Natural killer cell (primary cell): ENCODE results near the gene BLMH. TPM values are rescaled to one million over a fixed set of nuclear protein-coding genes. Genes with fewer than 3 reads are reported as not detected.

Experiments used
- ATAC-seq, 3 donors: fragments of 150-1000 bp in 2 of 3; fragments of 200-7000 bp in 1 of 3; cut with Tn5 transposase; 1 replicate in 1 of 3; 2 replicates in 2 of 3; pipeline ENCODE4 v1.10.0; 2021; ENCODE audit warnings: mild to moderate bottlenecking in 2 of 3, moderate library complexity in 2 of 3
- DNase-seq, 2 donors: peaks; one replicate each; pipeline versions ENCODE4 v3.0.0 to v3.0.0-alpha.2; 2013 to 2021; ENCODE audit warnings: mixed read lengths in 1 of 2
- H3K27ac ChIP-seq: one replicate; pipeline ENCODE4 v1.5.1; 2013; ENCODE audit warnings: mild to moderate bottlenecking, low read length
- H3K27me3 ChIP-seq: one replicate; pipeline ENCODE4 v1.6.1; 2013; ENCODE audit warnings: low read length; ENCODE audit not compliant: control insufficient read depth, insufficient read depth
- H3K36me3 ChIP-seq: one replicate; pipeline ENCODE4 v1.6.1; 2013; ENCODE audit warnings: low read length; ENCODE audit not compliant: control insufficient read depth, insufficient read depth
- H3K4me1 ChIP-seq: one replicate; pipeline ENCODE4 v1.6.1; 2013; ENCODE audit warnings: low read length; ENCODE audit not compliant: control insufficient read depth, insufficient read depth
- H3K4me3 ChIP-seq: one replicate; pipeline ENCODE4 v1.5.1; 2013; ENCODE audit warnings: low read length
- H3K9me3 ChIP-seq: one replicate; pipeline ENCODE4 v1.6.1; 2013; ENCODE audit warnings: low read length; ENCODE audit not compliant: control insufficient read depth, insufficient read depth
- H3K27ac Mint-ChIP-seq, 2 donors: one replicate each; pipeline ENCODE4 v1.8.0; 2022; ENCODE audit warnings: mild to moderate bottlenecking in 2 of 2, mixed read lengths in 2 of 2, moderate library complexity in 1 of 2
- H3K27me3 Mint-ChIP-seq, 2 donors: one replicate each; pipeline ENCODE4 v1.8.0; 2022; ENCODE audit warnings: low read depth in 2 of 2, mixed read lengths in 2 of 2
- H3K36me3 Mint-ChIP-seq: one replicate; pipeline ENCODE4 v1.8.0; 2022; ENCODE audit warnings: mixed read lengths
- H3K4me1 Mint-ChIP-seq, 2 donors: one replicate each; pipeline ENCODE4 v1.8.0; 2022; ENCODE audit warnings: mixed read lengths in 2 of 2
- H3K4me3 Mint-ChIP-seq: one replicate; pipeline ENCODE4 v1.8.0; 2022; ENCODE audit warnings: mild to moderate bottlenecking, moderate library complexity, mixed read lengths
- H3K9me3 Mint-ChIP-seq, 2 donors: one replicate each; pipeline ENCODE4 v1.8.0; 2022; ENCODE audit warnings: mixed read lengths in 2 of 2
- WGBS: methylation state at CpG from one replicate; pipeline ENCODE4 v1.1.7; 2013; ENCODE audit warnings: missing lambda C conversion rate; ENCODE audit not compliant: insufficient coverage; 5-methylcytosine and 5-hydroxymethylcytosine counted together
- intact Hi-C: fragments of 100-400 bp; cut with micrococcal nuclease; formaldehyde crosslinking; loops from one replicate; pipeline ENCODE4 v1.14.2; 2022
- total RNA-seq, 4 donors: library from RNA; stranded (reverse); fragments of 120-200 nt in 1 of 4; gene quantifications; one replicate each; pipeline versions ENCODE4 v1.2.3 to v1.2.4, GENCODE V29; 2013 to 2022
- TF ChIP-seq, protein P1 (sequence below): fragments of 200-600 bp; IDR thresholded peaks from one replicate; pipeline ENCODE4 v1.8.0; 2022; ENCODE audit warnings: antibody characterized with exemption

BLMH gene
- total RNA-seq, 3 donors from 2014 or later (not counting 1 experiment from before 2014, with no cell fraction given) = 44.8 to 52.8 (median 46.7) TPM

DNA sequence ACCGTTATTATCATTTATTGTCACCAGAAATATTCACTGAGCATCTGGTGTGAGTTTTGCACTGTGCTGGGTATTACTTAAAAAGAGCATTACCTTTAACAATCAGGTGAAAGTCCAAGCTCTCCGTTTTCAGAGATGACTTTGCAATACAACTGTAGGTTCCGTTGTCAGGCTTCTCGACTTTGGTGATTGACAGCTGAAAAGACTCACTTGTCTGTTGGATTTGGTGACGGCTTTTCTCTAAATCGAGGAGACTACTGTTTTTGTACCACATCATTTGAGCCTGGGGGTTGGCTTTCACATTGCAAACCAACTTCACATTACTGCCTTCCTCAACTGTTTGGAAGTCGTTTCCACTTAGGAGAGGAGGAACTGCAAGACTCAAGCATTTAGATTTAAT lies 33.0 kb upstream of the BLMH start:
- peaks cover 10% of the 10 kb centered on the region for H3K4me1 ChIP-seq
- intact Hi-C loops = no loop called here
- no peak overlapping the region for H3K27ac ChIP-seq
- Mint-ChIP-seq H3K36me3 (no peaks in the 10 kb centered on the region), H3K4me3 (no peak overlapping the region), H3K27ac (no peak overlapping the region), H3K27me3 (peaks cover 0 to 12% of the 10 kb centered on the region in 2 donors), H3K4me1 (peaks cover 12 to 13% of the 10 kb centered on the region in 2 donors), H3K9me3 (no peaks in the 10 kb centered on the region)
- TF ChIP-seq, protein P1, sequence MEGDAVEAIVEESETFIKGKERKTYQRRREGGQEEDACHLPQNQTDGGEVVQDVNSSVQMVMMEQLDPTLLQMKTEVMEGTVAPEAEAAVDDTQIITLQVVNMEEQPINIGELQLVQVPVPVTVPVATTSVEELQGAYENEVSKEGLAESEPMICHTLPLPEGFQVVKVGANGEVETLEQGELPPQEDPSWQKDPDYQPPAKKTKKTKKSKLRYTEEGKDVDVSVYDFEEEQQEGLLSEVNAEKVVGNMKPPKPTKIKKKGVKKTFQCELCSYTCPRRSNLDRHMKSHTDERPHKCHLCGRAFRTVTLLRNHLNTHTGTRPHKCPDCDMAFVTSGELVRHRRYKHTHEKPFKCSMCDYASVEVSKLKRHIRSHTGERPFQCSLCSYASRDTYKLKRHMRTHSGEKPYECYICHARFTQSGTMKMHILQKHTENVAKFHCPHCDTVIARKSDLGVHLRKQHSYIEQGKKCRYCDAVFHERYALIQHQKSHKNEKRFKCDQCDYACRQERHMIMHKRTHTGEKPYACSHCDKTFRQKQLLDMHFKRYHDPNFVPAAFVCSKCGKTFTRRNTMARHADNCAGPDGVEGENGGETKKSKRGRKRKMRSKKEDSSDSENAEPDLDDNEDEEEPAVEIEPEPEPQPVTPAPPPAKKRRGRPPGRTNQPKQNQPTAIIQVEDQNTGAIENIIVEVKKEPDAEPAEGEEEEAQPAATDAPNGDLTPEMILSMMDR = no peak
- H3K9me3 ChIP-seq = no peaks in the 10 kb centered on the region
- DNase-seq (no peak), ATAC-seq (no peak)
- H3K27me3 ChIP-seq = no peaks in the 10 kb centered on the region
- WGBS = 86% methylated on average over 7 of the region's 7 CpGs
- H3K36me3 ChIP-seq = no peaks in the 10 kb centered on the region
- H3K4me3 ChIP-seq = no peak overlapping the region

- no peak overlapping the region for H3K4me3 ChIP-seq
- H3K36me3 Mint-ChIP-seq = no peaks in the 10 kb centered on the region
- no peaks in the 10 kb centered on the region for H3K9me3 Mint-ChIP-seq
- peak overlapping the region; percentile 5 to 68 for H3K27ac Mint-ChIP-seq
- no peak overlapping the region for H3K4me3 Mint-ChIP-seq
- DNase-seq (peak in 1 of 2 donors; percentile 62), ATAC-seq (peak; percentile 50 to 67 (median 52))
- no peaks in the 10 kb centered on the region for H3K9me3 ChIP-seq
- no peaks in the 10 kb centered on the region for H3K27me3 ChIP-seq
- TF ChIP-seq, protein P1 = no peak
- H3K36me3 ChIP-seq = no peaks in the 10 kb centered on the region
- intact Hi-C loops = no loop called here
- H3K4me1 ChIP-seq = peaks cover 10% of the 10 kb centered on the region
- peak overlapping the region; percentile 20 for H3K27ac ChIP-seq
- H3K27me3 Mint-ChIP-seq = peaks cover 0 to 12% of the 10 kb centered on the region in 2 donors
- H3K4me1 Mint-ChIP-seq = peaks cover 12 to 13% of the 10 kb centered on the region in 2 donors
These were observed 32.2 kb upstream of the BLMH start for GRCh38 chr17:30323895-30324319.

DNA sequence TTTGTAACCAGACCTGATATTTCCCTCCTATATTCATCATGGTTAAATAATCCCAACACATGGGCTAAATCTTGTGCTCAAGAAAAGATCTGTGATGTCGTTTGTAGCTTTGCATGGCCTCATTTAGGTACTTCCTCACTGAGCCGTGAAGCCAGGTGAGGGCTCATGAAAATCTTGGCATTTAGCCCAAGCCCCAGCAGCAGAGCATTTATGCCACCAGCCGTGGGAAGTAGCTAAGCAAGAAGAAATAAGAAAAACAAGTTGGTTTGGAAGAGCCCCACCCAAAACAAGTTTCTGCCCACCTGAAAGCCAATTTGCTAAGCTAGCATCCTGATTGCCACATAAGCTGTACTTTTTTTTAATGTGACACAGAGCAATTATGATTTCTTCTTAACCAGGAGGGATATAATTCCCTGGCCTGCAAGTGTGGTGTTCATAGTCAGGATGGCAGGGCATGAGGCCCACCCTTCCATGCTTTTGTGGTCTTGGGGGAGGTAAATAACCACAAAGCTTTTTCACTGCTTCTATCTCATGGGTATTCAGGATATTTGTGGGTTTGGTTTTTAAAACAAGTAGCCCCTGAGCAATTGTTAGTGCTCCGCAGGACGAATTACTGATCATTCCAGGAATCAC lies 31.6 kb upstream of the BLMH start:
- no peak overlapping the region for H3K4me3 ChIP-seq
- Mint-ChIP-seq H3K36me3 (no peaks in the 10 kb centered on the region), H3K27me3 (peaks cover 0 to 12% of the 10 kb centered on the region in 2 donors), H3K9me3 (no peaks in the 10 kb centered on the region), H3K27ac (peak overlapping the region; percentile 5 to 68), H3K4me3 (no peak overlapping the region), H3K4me1 (peaks cover 12 to 13% of the 10 kb centered on the region in 2 donors)
- TF ChIP-seq, protein P1 = no peak
- H3K36me3 ChIP-seq = no peaks in the 10 kb centered on the region
- peaks cover 10% of the 10 kb centered on the region for H3K4me1 ChIP-seq
- H3K27me3 ChIP-seq = no peaks in the 10 kb centered on the region
- DNase-seq (peak in 1 of 2 donors; percentile 89), ATAC-seq (peak in 1 of 3 donors; percentile 15)
- H3K27ac ChIP-seq = peak overlapping the region; percentile 20
- no peaks in the 10 kb centered on the region for H3K9me3 ChIP-seq
- 9% methylated on average over 5 of the region's 5 CpGs for WGBS
- intact Hi-C loops = no loop called here

GRCh38 chr17:30321314-30321713 lies 29.6 kb upstream of the BLMH start:
- no peaks in the 10 kb centered on the region for H3K36me3 Mint-ChIP-seq
- peaks cover 12 to 13% of the 10 kb centered on the region in 2 donors for H3K4me1 Mint-ChIP-seq
- WGBS = 95% methylated on average over 3 of the region's 4 CpGs
- no peak overlapping the region for H3K4me3 Mint-ChIP-seq
- H3K27ac Mint-ChIP-seq = no peak overlapping the region
- Histone ChIP-seq H3K4me3 (no peak overlapping the region), H3K4me1 (peaks cover 10% of the 10 kb centered on the region), H3K36me3 (no peaks in the 10 kb centered on the region), H3K27ac (no peak overlapping the region), H3K9me3 (no peaks in the 10 kb centered on the region), H3K27me3 (no peaks in the 10 kb centered on the region)
- no peak for DNase-seq
- intact Hi-C loops = no loop called here
- TF ChIP-seq, protein P1 = no peak
- peaks cover 0 to 12% of the 10 kb centered on the region in 2 donors for H3K27me3 Mint-ChIP-seq
- no peak for ATAC-seq
- no peaks in the 10 kb centered on the region for H3K9me3 Mint-ChIP-seq
